Measurements from ENCODE around the gene SND1. TPM values are rescaled to one million over a fixed set of nuclear protein-coding genes. Genes with fewer than 3 reads are reported as not detected.

Gene SND1
- total and polyA plus RNA-seq, 5 experiments from 2014 or later = 80.1 to 105 (median 86.0) TPM

DNA sequence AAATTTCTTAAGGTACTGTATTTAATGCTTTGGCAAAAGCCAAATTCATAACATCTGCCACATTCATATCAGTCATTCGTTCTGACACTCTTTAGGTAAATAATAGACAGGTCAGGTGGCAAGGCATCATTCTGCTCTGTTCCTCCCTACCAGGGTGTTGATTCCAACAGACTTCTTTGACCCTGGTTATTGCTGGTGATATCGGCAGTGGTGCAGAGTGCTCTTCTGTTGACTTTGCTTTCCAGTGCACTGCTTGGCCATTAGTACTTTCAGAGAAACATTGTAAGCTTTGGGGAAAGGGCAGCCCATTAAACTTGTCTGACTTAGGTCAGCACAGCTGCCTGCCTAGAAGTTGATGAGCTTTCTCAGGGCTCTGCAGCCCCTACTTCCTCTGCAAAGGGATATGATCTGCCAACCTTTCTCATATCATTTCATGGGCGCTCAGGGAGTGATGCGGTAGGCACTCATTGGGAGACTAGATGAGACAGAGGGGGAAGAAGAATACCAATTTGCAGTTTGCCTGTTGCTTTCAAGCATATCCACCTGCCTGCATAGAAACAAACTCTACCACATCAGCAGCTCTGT lies 240.0 kb downstream of the SND1 start:
- no peak for ATAC-seq
- Mint-ChIP-seq H3K36me3 (peaks cover 22 to 67% (median 30%) of the 10 kb centered on the region in 3 donors), H3K4me3 (no peak overlapping the region), H3K27me3 (no peaks in the 10 kb centered on the region), H3K4me1 (peaks cover 5 to 14% (median 10%) of the 10 kb centered on the region in 4 donors), H3K27ac (peak overlapping the region in 1 of 10 donors; percentile 50), H3K9me3 (no peaks in the 10 kb centered on the region)
- no peak for DNase-seq
- POLR2A ChIA-PET = no interaction called here

DNA sequence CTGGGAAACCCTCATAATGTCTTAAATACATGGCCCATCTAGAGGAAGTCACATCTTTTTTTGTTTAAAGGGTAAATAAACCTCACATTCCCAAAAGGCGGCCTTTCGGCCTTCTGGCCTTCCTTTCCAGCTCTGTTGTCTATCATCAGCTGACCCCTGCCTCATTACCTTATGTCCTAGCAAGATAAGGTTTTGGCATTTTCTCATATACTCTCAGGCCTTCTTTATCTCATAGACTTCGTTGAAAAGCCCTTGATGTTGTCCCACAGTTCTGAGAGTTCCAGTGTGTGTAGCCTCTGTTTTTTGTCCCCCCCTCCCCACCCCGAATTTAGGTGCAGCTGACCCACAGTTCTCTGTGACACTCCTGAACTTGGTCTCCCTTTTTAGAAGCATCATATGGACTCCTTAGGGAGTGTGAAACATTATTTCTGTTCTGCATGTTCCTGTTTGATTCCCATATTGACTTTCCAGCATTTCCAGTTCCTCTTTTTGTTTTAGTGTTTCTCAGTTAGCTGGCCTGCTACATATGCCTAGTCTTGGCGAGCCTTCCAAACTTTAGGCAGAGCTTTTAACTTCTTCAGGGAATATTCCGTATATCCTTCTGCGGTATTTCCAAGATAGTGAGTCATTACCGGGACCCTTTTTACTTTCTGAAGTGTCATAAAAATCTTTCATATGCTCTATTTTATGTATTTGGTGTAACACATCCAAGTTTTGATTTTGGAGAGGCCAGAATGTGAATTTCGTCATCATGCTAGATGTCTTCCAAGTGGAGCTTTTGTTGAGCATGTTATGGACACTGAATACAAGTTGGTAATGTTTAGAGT lies 240.7 kb downstream of the SND1 start:
- H3K4me3 Mint-ChIP-seq = no peak overlapping the region
- H3K27ac Mint-ChIP-seq = no peak overlapping the region
- H3K9me3 Mint-ChIP-seq = no peaks in the 10 kb centered on the region
- no peaks in the 10 kb centered on the region for H3K27me3 Mint-ChIP-seq
- ATAC-seq (no peak), DNase-seq (no peak)
- peaks cover 5 to 12% (median 9%) of the 10 kb centered on the region in 4 donors for H3K4me1 Mint-ChIP-seq
- H3K36me3 Mint-ChIP-seq = peaks cover 17 to 60% (median 24%) of the 10 kb centered on the region in 3 donors
- POLR2A ChIA-PET = no interaction called here

- Mint-ChIP-seq H3K36me3 (peaks cover 10 to 51% (median 17%) of the 10 kb centered on the region in 3 donors), H3K27me3 (no peaks in the 10 kb centered on the region), H3K4me1 (peaks cover 5 to 12% (median 9%) of the 10 kb centered on the region in 4 donors), H3K27ac (no peak overlapping the region), H3K4me3 (no peak overlapping the region), H3K9me3 (no peaks in the 10 kb centered on the region)
- DNase-seq = no peak
- no peak for ATAC-seq
- POLR2A ChIA-PET = no interaction called here
These were observed 241.6 kb downstream of the SND1 start for GRCh38 chr7:127893547-127893946.

DNA sequence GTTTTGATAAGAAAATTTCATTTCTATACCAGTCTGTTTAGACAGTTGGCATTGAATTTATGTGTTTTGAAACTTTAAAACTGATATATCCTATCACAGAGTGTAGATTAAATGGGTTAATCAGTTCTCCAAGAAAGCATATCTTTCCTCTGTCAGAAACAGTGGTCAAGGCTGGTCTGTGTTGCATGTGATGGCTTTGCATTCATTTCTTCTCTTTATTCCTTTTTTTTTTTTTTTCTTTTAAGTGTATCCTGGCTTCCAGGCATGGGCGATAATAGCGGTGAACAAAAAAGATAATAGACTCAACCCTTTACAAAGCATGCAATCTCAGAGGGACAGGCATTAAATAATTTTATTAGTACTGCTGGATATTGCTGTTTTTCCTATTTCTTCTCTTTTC lies 242.6 kb downstream of the SND1 start:
- Mint-ChIP-seq H3K27me3 (no peaks in the 10 kb centered on the region), H3K9me3 (no peaks in the 10 kb centered on the region), H3K36me3 (peaks cover 7 to 45% (median 11%) of the 10 kb centered on the region in 3 donors), H3K27ac (no peak overlapping the region), H3K4me1 (peaks cover 10 to 19% (median 15%) of the 10 kb centered on the region in 4 donors), H3K4me3 (no peak overlapping the region)
- DNase-seq = no peak
- ATAC-seq = no peak
- POLR2A ChIA-PET = no interaction called here

- Mint-ChIP-seq H3K27ac (no peak overlapping the region), H3K9me3 (no peaks in the 10 kb centered on the region)
These were observed 243.4 kb downstream of the SND1 start for GRCh38 chr7:127895360-127895759.

GRCh38 chr7:127895814-127896280 lies 243.9 kb downstream of the SND1 start:
- ATAC-seq (no peak), DNase-seq (no peak)
- Mint-ChIP-seq H3K9me3 (no peaks in the 10 kb centered on the region), H3K27ac (no peak overlapping the region), H3K36me3 (peaks cover 0 to 38% (median 3%) of the 10 kb centered on the region in 3 donors), H3K27me3 (no peaks in the 10 kb centered on the region), H3K4me3 (no peak overlapping the region), H3K4me1 (peaks cover 18 to 32% (median 21%) of the 10 kb centered on the region in 4 donors)
- POLR2A ChIA-PET = no interaction called here

More at GRCh38 chr7:127895360-127895759, 243.4 kb downstream of the SND1 start:
- DNase-seq (no peak), ATAC-seq (no peak)
- peaks cover 0 to 39% (median 3%) of the 10 kb centered on the region in 3 donors for H3K36me3 Mint-ChIP-seq
- POLR2A ChIA-PET = no interaction called here
- no peak overlapping the region for H3K4me3 Mint-ChIP-seq
- peaks cover 15 to 27% (median 18%) of the 10 kb centered on the region in 4 donors for H3K4me1 Mint-ChIP-seq
- H3K27me3 Mint-ChIP-seq = no peaks in the 10 kb centered on the region

GRCh38 chr7:127896659-127897058 lies 244.7 kb downstream of the SND1 start:
- no peak for ATAC-seq
- Mint-ChIP-seq H3K27ac (no peak overlapping the region), H3K9me3 (no peaks in the 10 kb centered on the region), H3K36me3 (peaks cover 0 to 30% (median 3%) of the 10 kb centered on the region in 3 donors), H3K4me3 (no peak overlapping the region), H3K4me1 (peaks cover 17 to 35% (median 28%) of the 10 kb centered on the region in 4 donors), H3K27me3 (no peaks in the 10 kb centered on the region)
- no peak for DNase-seq
- POLR2A ChIA-PET = no interaction called here

GRCh38 chr7:127897704-127898454 lies 245.9 kb downstream of the SND1 start:
- H3K27ac Mint-ChIP-seq = no peak overlapping the region
- no peaks in the 10 kb centered on the region for H3K27me3 Mint-ChIP-seq
- POLR2A ChIA-PET = interaction anchor here (0.6 kb wide), 1 partner anchor 22 kb away, joined by 3 read pairs; no protein-coding TSS in a partner anchor
- H3K4me3 Mint-ChIP-seq = no peak overlapping the region
- H3K4me1 Mint-ChIP-seq = peaks cover 22 to 42% (median 35%) of the 10 kb centered on the region in 4 donors
- DNase-seq (no peak), ATAC-seq (no peak)
- H3K9me3 Mint-ChIP-seq = no peaks in the 10 kb centered on the region
- H3K36me3 Mint-ChIP-seq = peaks cover 0 to 19% (median 3%) of the 10 kb centered on the region in 3 donors

DNA sequence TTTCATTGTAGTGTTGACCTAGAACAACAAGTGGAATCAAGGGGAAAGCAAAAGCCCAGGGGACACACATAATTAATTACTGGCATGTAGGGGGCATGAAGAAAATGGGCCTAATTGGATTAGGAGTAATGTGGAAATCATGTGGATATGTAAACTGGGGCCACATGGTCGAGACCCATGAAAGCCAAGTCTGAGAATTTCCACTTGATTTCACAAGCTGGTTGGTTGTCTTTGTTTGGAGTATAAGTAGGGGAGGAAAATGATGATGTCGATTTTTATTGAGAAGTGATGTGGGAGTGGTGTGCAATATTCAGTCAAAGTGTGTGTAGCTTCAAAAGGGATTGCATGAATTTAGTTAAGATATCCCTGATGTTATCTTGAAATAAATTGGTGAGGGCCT lies 247.4 kb downstream of the SND1 start:
- POLR2A ChIA-PET = no interaction called here
- H3K27ac Mint-ChIP-seq = peak overlapping the region in 3 of 10 donors; percentile 6 to 28 (median 7)
- H3K4me1 Mint-ChIP-seq = peaks cover 19 to 41% (median 37%) of the 10 kb centered on the region in 4 donors
- no peaks in the 10 kb centered on the region for H3K9me3 Mint-ChIP-seq
- H3K4me3 Mint-ChIP-seq = no peak overlapping the region
- no peaks in the 10 kb centered on the region for H3K27me3 Mint-ChIP-seq
- H3K36me3 Mint-ChIP-seq = peaks cover 0 to 7% (median 4%) of the 10 kb centered on the region in 3 donors
- DNase-seq (no peak), ATAC-seq (no peak)

DNA sequence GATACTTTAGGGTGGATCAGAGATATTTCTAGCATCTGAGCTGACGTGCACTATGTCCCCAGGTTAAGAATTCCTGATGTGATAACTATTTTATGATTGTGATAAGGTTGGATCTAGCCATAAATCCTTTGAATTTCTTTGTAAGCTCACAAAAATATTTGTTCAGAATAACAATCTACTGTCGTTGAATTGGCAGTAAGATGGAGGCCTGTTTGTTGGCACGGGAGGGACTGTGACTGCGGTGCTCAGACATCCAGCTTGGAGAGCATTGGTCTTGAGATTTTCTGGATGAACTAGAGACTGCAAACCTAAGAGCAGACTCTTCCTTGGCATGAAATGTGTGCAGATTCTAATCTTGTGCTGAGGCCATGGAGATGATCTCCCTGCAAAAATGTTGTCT lies 248.1 kb downstream of the SND1 start:
- H3K27me3 Mint-ChIP-seq = no peaks in the 10 kb centered on the region
- H3K36me3 Mint-ChIP-seq = peaks cover 0 to 13% (median 8%) of the 10 kb centered on the region in 3 donors
- peaks cover 22 to 48% (median 44%) of the 10 kb centered on the region in 4 donors for H3K4me1 Mint-ChIP-seq
- POLR2A ChIA-PET = no interaction called here
- H3K4me3 Mint-ChIP-seq = no peak overlapping the region
- H3K9me3 Mint-ChIP-seq = no peaks in the 10 kb centered on the region
- DNase-seq = no peak
- ATAC-seq = no peak
- peak overlapping the region in 1 of 10 donors; percentile 7 for H3K27ac Mint-ChIP-seq

DNA sequence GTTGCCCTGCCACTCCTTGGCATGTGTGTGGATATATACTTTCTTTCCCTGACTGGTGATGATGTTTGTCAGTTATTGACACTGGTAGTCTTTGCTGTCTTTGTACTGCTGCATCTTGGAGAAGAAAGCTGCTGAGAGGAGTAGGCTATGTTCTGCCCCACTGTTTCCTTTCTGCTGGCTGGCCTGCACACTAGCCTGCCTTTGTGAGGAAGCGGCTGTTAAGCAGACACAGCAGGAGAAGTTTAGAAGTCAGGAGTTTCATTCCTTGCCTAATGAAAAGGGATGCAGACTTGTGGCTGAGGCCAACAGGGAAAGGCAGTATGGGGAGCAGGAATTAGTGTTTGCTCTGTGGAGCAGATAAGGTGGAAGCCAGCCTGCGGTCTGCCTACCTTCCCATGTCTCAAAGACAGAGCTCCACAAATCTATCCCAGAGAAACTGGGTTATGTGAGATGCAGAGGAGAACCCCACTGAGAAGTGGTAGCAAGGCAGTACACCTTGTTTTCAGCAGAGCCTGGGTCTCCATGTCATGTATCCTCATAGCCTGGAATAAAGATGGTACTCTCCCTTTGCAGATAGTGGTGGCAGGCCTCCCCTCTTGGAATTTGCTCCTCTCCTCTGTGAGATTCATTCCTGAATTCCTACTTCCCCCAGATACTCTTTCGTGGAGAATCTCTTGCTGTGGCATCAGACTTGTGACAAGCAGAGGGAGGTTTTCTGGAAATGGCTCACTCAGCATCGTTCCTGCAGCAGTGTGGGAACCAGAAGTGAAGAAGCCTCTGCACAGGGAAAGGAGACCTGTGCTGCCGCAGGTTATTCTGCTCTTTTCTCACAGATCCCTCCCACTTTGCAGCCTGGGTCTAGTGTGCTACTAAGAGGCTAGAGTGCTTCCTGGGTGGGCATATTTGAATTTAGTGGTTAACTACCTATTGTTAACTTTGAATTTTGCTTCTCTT lies 249.0 kb downstream of the SND1 start:
- Mint-ChIP-seq H3K9me3 (no peaks in the 10 kb centered on the region), H3K4me3 (peak overlapping the region in 2 of 10 donors; percentile 23 to 31), H3K27me3 (no peaks in the 10 kb centered on the region), H3K36me3 (peaks cover 0 to 16% (median 8%) of the 10 kb centered on the region in 3 donors), H3K27ac (peak overlapping the region in 6 of 10 donors; percentile 2 to 84 (median 26)), H3K4me1 (peaks cover 28 to 57% (median 52%) of the 10 kb centered on the region in 4 donors)
- peak; percentile 33 for ATAC-seq
- peak in 1 of 10 donors; percentile 2 for DNase-seq
- POLR2A ChIA-PET = no interaction called here

Data from naive thymus-derived CD8-positive, alpha-beta T cell (primary cell).